Spleen (tissue), 11 donors: ENCODE results near the gene CASS4. TPM values are rescaled to one million over a fixed set of nuclear protein-coding genes. Genes with fewer than 3 reads are reported as not detected.

ENCODE experiments used
- DNase-seq: peaks from one replicate; pipeline ENCODE4 v3.0.0-alpha.2; 2020
- H3K27ac ChIP-seq, 8 donors: fragments of 200-600 bp; sonication (generic) in 7 of 8; 1 replicate in 4 of 8; 2 replicates in 4 of 8; pipeline versions ENCODE4 v1.5.0 to v1.8.0; 2016 to 2021; ENCODE audit warnings: inconsistent platforms in 4 of 8, mild to moderate bottlenecking in 4 of 8, moderate library complexity in 1 of 8
- H3K27me3 ChIP-seq, 7 donors: fragments of 200-600 bp; sonication (generic) in 6 of 7; replicated peaks in 1 of 7; 1 replicate in 4 of 7; 2 replicates in 3 of 7; pipeline versions ENCODE4 v1.5.0 to v1.8.0; 2016 to 2021; ENCODE audit warnings: inconsistent platforms in 3 of 7, mild to moderate bottlenecking in 1 of 7
- H3K36me3 ChIP-seq, 6 donors: fragments of 200-600 bp; sonication (generic) in 5 of 6; 1 replicate in 4 of 6; 2 replicates in 2 of 6; pipeline versions ENCODE4 v1.5.0 to v1.8.0; 2016 to 2021; ENCODE audit warnings: inconsistent platforms in 2 of 6
- H3K4me1 ChIP-seq, 6 donors: fragments of 200-600 bp; sonication (generic) in 5 of 6; 1 replicate in 3 of 6; 2 replicates in 3 of 6; pipeline versions ENCODE4 v1.5.0 to v1.8.0; 2016 to 2021; ENCODE audit warnings: inconsistent platforms in 3 of 6
- H3K4me3 ChIP-seq, 8 donors: fragments of 200-600 bp; sonication (generic) in 7 of 8; 1 replicate in 4 of 8; 2 replicates in 4 of 8; pipeline versions ENCODE4 v1.5.0 to v1.8.0; 2016 to 2021; ENCODE audit warnings: inconsistent platforms in 4 of 8, mild to moderate bottlenecking in 4 of 8, moderate library complexity in 2 of 8
- H3K9me3 ChIP-seq, 8 donors: fragments of 200-600 bp; sonication (generic) in 7 of 8; 1 replicate in 4 of 8; 2 replicates in 4 of 8; pipeline versions ENCODE4 v1.5.0 to v1.8.0; 2016 to 2021; ENCODE audit warnings: inconsistent platforms in 4 of 8
- CTCF ChIP-seq, 11 experiments: fragments of 200-600 bp in 7 of 11; fragments of 450-650 bp in 4 of 11; sonication (generic) in 4 of 11; IDR thresholded peaks in 8 of 11; conservative IDR thresholded peaks in 3 of 11; 1 replicate in 7 of 11; 2 replicates in 4 of 11; pipeline versions ENCODE4 v1.4.0 to v1.8.0; 2016 to 2021; ENCODE audit warnings: antibody characterized with exemption in 11 of 11, inconsistent platforms in 4 of 11, mild to moderate bottlenecking in 1 of 11
- POLR2A ChIP-seq, 3 donors: fragments of 450-650 bp; IDR thresholded peaks; one replicate each; pipeline ENCODE4 v1.5.1; 2017; ENCODE audit warnings: antibody characterized with exemption in 3 of 3, mild to moderate bottlenecking in 1 of 3
- POLR2AphosphoS5 ChIP-seq, 3 donors: sonication (generic); formaldehyde crosslinking; IDR thresholded peaks; one replicate each; pipeline ENCODE4 v1.5.1; 2017; ENCODE audit warnings: antibody characterized with exemption in 3 of 3
- WGBS, 5 donors: extraction: QIAGEN DNeasy Blood & Tissue Kit in 3 of 5; methylation state at CpG; one replicate each; pipeline versions ENCODE4 v1.1.5 to v1.1.7; 2013 to 2018; 5-methylcytosine and 5-hydroxymethylcytosine counted together
- intact Hi-C: fragments of 100-400 bp; cut with DNase I; formaldehyde crosslinking; loops from one replicate; pipeline ENCODE4 v1.15.0; 2023; ENCODE audit warnings: low total_unique reads
- polyA plus RNA-seq, 3 donors: library from polyadenylated mRNA; stranded (reverse); fragments of 200-250 nt; gene quantifications; one replicate each; pipeline ENCODE4 v1.2.1, GENCODE V29; 2013
- total RNA-seq, 7 donors: library from RNA; depleted of rRNA in 3 of 7; stranded (reverse); fragments of >200 nt in 3 of 7; fragmentation: NEBNext Ultra II Directional in 4 of 7; extraction: Animal tissue kit (Norgen Biotek cat#: 25700) in 4 of 7; gene quantifications; one replicate each; pipeline versions ENCODE4 v1.1.0 to v1.2.1, GENCODE V29; 2016 to 2021
- donor health status: healthy with polysubstance abuse.
- donor health status: DM: no; HTN: no; CAD: no; lungs with moderate emphysema.
- donor health status: DM: no; HTN: no; CAD: no.
- donor health status: Bipolar disorder and iron deficiency.
- donor health status: healthy.
- donor health status: DM: no; HTN: no; CAD: no.
- donor health status: DM: yes; HTN: yes; CAD: no.

Gene CASS4
- total and polyA plus RNA-seq, 10 donors: 1.2 to 15.5 (median 11.1) TPM

DNA sequence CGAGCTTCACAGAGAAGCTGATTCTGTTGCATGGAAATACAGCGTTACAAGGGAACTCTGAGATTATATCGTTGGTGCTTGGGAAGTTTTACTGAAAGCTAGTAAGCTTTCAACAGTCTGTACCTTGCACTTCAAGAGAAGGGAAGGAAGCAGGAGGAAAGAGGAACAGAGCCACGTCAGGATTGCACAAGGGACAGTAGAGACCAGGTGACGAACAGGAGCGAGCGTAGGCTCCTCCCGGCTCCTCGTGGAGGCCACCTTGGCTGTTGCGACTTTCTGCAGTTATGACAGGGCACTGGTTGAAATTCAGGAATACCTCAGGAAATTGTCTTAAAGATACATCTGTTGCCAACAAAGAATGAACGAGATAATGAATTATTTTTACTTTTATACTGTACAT is 75.2 kb downstream of the CASS4 start:
- intact Hi-C loops: no loop called here
- 47 to 83% (median 59%) methylated on average over 11 of the region's 11 CpGs for WGBS, 5 donors
- DNase-seq: peak; percentile 86
- H3K36me3 ChIP-seq: peaks cover 0 to 100% (median 77%) of the 10 kb centered on the region in 6 donors
- peak overlapping the region in 1 of 8 donors; percentile 46 for H3K4me3 ChIP-seq
- TF ChIP-seq POLR2A (IDR thresholded peaks at IDR 0.05) (no peak), CTCF (IDR thresholded peaks at IDR 0.05 in 8 of 11, conservative IDR thresholded peaks at IDR 0.05 in 3 of 11) (no peak), POLR2AphosphoS5 (IDR thresholded peaks at IDR 0.05) (peak in 2 of 3 donors; percentile 7 to 58)
- H3K27ac ChIP-seq: peak overlapping the region in 7 of 8 donors; percentile 53 to 93 (median 76)
- no peaks in the 10 kb centered on the region for H3K9me3 ChIP-seq
- peaks cover 0 to 66% (median 14%) of the 10 kb centered on the region in 6 donors for H3K4me1 ChIP-seq
- no peaks in the 10 kb centered on the region for H3K27me3 ChIP-seq

DNA sequence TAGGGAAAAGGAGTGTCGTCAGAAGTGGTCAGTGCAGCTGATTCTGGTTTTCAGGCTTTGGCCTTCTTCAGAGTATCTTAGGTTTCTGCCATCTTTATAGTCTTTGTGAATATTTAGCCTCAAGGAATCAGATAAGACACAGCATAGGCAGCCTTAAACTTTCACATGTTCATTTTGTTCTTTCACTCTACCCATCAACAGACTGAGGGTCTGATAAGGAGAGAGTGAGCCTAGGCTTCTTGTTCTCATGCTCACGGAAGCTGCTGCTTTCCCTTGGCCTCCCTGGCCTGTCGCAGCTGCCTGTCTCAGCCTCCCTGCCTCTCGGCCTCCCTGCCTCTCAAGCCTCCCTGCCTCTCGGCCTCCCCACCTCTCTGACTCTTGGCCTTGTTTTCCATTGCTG is 76.5 kb downstream of the CASS4 start:
- Histone ChIP-seq H3K36me3 (peaks cover 0 to 100% (median 85%) of the 10 kb centered on the region in 6 donors), H3K4me3 (no peak overlapping the region), H3K27ac (peak overlapping the region in 2 of 8 donors; percentile 90 to 93), H3K9me3 (no peaks in the 10 kb centered on the region), H3K4me1 (peaks cover 0 to 64% (median 11%) of the 10 kb centered on the region in 6 donors), H3K27me3 (no peaks in the 10 kb centered on the region)
- intact Hi-C loops: no loop called here
- no peak for TF ChIP-seq POLR2AphosphoS5 (IDR thresholded peaks at IDR 0.05)
- no peak for TF ChIP-seq POLR2A (IDR thresholded peaks at IDR 0.05)
- TF ChIP-seq CTCF (IDR thresholded peaks at IDR 0.05 in 8 of 11, conservative IDR thresholded peaks at IDR 0.05 in 3 of 11): no peak
- DNase-seq: no peak
- 93 to 99% (median 94%) methylated on average over 5 of the region's 5 CpGs for WGBS, 5 donors

GRCh38 chr20:56501116-56501515 is 89.1 kb downstream of the CASS4 start:
- Histone ChIP-seq H3K27ac (no peak overlapping the region), H3K4me1 (peaks cover 0 to 13% (median 0%) of the 10 kb centered on the region in 6 donors), H3K36me3 (peaks cover 0 to 94% (median 21%) of the 10 kb centered on the region in 6 donors), H3K27me3 (no peaks in the 10 kb centered on the region), H3K9me3 (peaks cover 0 to 15% (median 12%) of the 10 kb centered on the region in 8 donors), H3K4me3 (no peak overlapping the region)
- TF ChIP-seq CTCF (IDR thresholded peaks at IDR 0.05 in 8 of 11, conservative IDR thresholded peaks at IDR 0.05 in 3 of 11) (no peak), POLR2A (IDR thresholded peaks at IDR 0.05) (no peak), POLR2AphosphoS5 (IDR thresholded peaks at IDR 0.05) (no peak)
- 92 to 100% (median 98%) methylated on average over 1 of the region's 1 CpG for WGBS, 5 donors
- intact Hi-C loops: no loop called here
- no peak for DNase-seq

GRCh38 chr20:56503916-56504315 is 91.9 kb downstream of the CASS4 start:
- H3K27ac ChIP-seq: no peak overlapping the region
- no peak for DNase-seq
- 97 to 99% (median 98%) methylated on average over 5 to 8 of the region's 8 CpGs for WGBS, 5 donors
- H3K36me3 ChIP-seq: peaks cover 0 to 84% (median 0%) of the 10 kb centered on the region in 6 donors
- no peaks in the 10 kb centered on the region for H3K27me3 ChIP-seq
- no peaks in the 10 kb centered on the region for H3K9me3 ChIP-seq
- H3K4me3 ChIP-seq: no peak overlapping the region
- TF ChIP-seq CTCF (IDR thresholded peaks at IDR 0.05 in 8 of 11, conservative IDR thresholded peaks at IDR 0.05 in 3 of 11) (no peak), POLR2A (IDR thresholded peaks at IDR 0.05) (no peak), POLR2AphosphoS5 (IDR thresholded peaks at IDR 0.05) (no peak)
- intact Hi-C loops: no loop called here
- peaks cover 0 to 18% (median 0%) of the 10 kb centered on the region in 6 donors for H3K4me1 ChIP-seq
